T-helper 1 cell treated with Interleukin-12 subunit alpha and Interleukin-12 subunit beta and Interleukin-4 antibody, amounts not matched to agents 30 μg/mL and 1 μg/mL, for 36 hours (primary cell): Measurements from ENCODE around the gene CUL4A.

Experiments used
- H3K27ac Mint-ChIP-seq: one replicate; pipeline ENCODE4 v1.8.0; 2021; ENCODE audit warnings: mild to moderate bottlenecking, mixed read lengths
- H3K27me3 Mint-ChIP-seq: one replicate; pipeline ENCODE4 v1.8.0; 2021; ENCODE audit warnings: low read depth, mixed read lengths
- H3K36me3 Mint-ChIP-seq: one replicate; pipeline ENCODE4 v1.8.0; 2021; ENCODE audit warnings: low read depth, mixed read lengths
- H3K4me1 Mint-ChIP-seq: one replicate; pipeline ENCODE4 v1.8.0; 2021; ENCODE audit warnings: low read depth, mixed read lengths
- H3K4me3 Mint-ChIP-seq: one replicate; pipeline ENCODE4 v1.8.0; 2021; ENCODE audit warnings: mild to moderate bottlenecking, moderate library complexity, mixed read lengths
- H3K9me3 Mint-ChIP-seq: one replicate; pipeline ENCODE4 v1.8.0; 2021; ENCODE audit warnings: mixed read lengths

Gene CUL4A

DNA sequence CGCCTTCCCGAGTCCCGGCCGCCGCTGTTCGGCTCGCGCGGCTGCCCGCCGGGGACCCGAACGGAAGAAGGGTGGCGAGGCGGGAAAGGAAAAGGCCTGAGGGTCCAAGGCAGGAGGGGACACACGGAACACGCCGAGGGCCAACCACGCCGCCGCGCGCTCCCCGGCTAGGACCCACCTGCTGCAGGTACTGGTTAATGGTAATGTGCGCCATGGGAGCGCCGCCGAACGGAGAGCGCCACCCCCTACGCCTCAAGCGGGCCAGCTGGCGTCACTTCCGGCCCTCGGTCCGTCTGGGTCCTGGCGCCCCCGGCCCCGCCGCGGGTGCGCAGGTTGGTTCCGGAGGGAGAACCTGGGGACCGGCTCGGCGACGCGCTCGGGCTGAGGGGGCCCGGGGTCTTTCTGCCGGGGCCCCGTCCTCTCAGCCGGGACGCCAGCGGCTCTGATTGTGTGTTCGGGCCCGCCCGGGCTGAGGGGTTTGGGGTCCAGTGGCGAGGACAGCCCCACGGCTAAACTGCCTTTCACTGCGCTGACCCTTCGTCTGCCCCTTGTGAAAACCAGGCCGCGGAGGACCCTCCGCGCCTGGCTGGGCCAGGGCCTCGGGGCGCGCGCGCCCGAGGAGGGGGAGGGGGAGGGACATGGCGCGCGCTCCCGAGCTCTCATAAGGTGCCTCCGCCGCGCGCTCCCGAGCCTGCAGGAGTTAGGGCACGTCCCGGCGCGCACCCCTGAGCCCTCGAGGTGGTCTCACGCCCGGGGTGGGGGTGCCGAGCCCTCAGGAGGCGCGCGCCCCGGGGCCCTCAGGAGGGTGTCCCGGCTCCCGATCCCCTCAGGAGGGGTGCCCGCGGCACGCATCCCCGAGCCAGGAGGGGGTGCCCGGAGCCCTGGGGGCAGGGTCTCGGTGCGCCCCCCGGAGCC lies 735 bp upstream of the CUL4A start, which contains the start of gene PCID2:
TSS of gene PCID2 (minus strand) at position 249 of the 915 bp plus-strand sequence. CDS start at position 214, 35 bp downstream.
- H3K4me3 Mint-ChIP-seq = peak within 1 kb of the TSS; percentile 95
- H3K27me3 Mint-ChIP-seq = no peaks in the 10 kb centered on the region
- H3K4me1 Mint-ChIP-seq = peaks cover 51% of the 10 kb centered on the region
- no peaks in the 10 kb centered on the region for H3K9me3 Mint-ChIP-seq
- H3K36me3 Mint-ChIP-seq = peaks cover 40% of the 10 kb centered on the region
- H3K27ac Mint-ChIP-seq = peak within 1 kb of the TSS; percentile 92

DNA sequence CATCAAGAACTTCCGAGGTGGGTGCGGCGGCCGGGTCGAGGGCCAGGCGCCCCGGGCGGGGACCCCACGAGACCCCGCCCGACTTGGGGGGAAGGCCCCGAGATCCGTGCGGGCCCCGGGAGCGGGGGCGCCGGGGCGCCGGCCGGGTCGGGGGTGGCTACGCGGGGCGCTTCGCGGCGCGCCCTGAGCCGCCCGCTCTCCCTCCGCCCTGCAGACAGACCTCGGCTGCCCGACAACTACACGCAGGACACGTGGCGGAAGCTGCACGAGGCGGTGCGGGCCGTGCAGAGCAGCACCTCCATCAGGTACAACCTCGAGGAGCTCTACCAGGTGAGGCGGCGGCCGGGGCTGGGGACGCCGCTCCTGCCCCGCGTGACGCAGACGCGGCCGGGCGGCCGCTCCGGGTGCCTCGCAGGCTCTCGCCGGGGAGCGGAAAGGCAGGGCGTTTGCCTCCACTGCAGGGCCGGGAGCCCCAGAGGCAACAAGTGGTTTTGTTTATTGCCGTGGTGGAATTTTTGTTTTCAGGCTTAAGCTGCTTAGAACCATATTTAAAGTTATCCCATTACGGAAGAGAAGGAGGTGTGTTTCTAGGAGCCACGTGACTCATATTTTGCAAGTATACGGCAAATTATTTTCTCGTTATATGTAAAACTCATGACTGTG lies 477 bp downstream of the CUL4A start:
- Mint-ChIP-seq H3K4me1 (peaks cover 54% of the 10 kb centered on the region), H3K9me3 (no peaks in the 10 kb centered on the region), H3K27ac (peak overlapping the region; percentile 87), H3K27me3 (no peaks in the 10 kb centered on the region), H3K4me3 (peak overlapping the region; percentile 84), H3K36me3 (peaks cover 43% of the 10 kb centered on the region)

DNA sequence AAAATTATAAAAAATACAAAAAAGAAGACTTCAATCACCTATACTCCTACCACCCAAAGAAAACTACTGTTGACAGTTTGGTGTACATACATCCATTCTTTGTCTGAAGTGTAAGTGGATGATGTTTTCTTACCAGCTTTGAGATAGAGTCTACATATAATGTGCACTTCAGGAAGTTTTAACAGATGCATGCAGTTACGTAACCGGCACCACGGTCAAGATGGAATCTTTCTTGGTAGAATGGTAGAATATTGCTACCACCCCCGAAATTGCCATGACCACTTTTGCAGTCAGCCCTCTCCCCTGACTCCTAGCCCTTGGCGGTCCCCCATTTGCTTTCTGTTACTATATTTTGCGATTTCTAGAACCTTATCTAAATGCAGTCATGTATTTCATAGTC lies 1.4 kb downstream of the CUL4A start:
- H3K4me1 Mint-ChIP-seq = peaks cover 46% of the 10 kb centered on the region
- no peaks in the 10 kb centered on the region for H3K27me3 Mint-ChIP-seq
- H3K36me3 Mint-ChIP-seq = peaks cover 36% of the 10 kb centered on the region
- H3K27ac Mint-ChIP-seq = peak overlapping the region; percentile 27
- H3K9me3 Mint-ChIP-seq = no peaks in the 10 kb centered on the region
- H3K4me3 Mint-ChIP-seq = peak overlapping the region; percentile 74

DNA sequence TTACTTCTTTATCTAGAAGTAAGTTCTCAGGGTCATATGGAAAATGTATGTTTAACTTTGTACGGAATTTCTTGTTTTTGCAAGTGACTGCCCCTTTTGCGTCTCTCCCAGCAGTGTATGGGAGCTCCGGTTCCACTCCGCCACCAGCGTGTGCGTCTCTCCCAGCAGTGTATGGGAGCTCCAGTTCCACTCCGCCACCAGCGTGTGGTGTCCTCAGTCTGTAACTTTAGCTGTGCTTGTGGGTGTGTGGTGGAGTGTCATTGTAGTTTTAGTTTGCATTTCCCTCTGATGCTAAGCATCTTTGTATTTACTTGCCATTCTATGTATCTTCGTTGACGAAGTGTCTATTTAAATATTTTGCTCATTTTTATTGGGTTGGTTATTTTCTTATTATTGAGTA lies 2.4 kb downstream of the CUL4A start:
- Mint-ChIP-seq H3K4me1 (peaks cover 39% of the 10 kb centered on the region), H3K36me3 (peaks cover 30% of the 10 kb centered on the region), H3K9me3 (no peaks in the 10 kb centered on the region), H3K27me3 (no peaks in the 10 kb centered on the region), H3K27ac (no peak overlapping the region), H3K4me3 (peak overlapping the region; percentile 74)

DNA sequence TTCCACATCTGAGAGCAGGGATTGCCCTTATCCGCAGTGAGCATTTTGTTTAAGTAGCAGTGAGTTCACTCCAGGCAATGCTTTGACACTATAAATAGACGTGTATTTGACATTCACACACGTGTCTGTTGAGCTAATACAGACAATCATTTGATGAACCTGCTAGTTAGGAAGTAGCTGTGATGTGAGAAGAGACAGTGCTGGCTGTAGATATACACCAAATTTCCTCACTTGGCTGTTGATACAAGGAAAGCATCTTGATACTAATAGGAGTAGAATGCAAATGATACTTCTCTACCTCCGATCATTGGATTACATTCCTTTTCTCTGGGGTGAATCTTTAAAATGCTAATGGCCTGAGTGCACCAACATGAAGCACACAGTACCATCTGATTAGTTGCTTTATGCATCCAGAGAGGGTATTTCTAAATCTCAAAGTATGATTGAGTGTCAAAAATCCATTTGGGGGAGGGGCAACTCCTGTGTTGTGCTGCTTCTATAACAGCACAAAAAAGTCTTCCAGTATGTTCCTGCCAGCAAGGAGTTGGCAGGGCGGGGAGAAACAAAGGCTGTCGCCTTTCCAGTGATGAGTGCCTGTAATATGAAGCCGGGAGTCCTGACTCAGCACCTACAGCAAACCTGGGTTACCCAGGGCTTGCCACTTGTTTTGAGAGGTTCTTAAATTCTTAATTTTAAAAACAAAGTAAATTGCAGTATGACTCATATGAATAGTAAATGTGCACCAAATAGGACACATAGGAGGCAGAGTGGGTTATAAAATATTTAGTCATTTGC lies 7.0 kb downstream of the CUL4A start:
- no peak overlapping the region for H3K4me3 Mint-ChIP-seq
- H3K27ac Mint-ChIP-seq = no peak overlapping the region
- peaks cover 27% of the 10 kb centered on the region for H3K36me3 Mint-ChIP-seq
- H3K9me3 Mint-ChIP-seq = no peaks in the 10 kb centered on the region
- no peaks in the 10 kb centered on the region for H3K27me3 Mint-ChIP-seq
- peaks cover 23% of the 10 kb centered on the region for H3K4me1 Mint-ChIP-seq

DNA sequence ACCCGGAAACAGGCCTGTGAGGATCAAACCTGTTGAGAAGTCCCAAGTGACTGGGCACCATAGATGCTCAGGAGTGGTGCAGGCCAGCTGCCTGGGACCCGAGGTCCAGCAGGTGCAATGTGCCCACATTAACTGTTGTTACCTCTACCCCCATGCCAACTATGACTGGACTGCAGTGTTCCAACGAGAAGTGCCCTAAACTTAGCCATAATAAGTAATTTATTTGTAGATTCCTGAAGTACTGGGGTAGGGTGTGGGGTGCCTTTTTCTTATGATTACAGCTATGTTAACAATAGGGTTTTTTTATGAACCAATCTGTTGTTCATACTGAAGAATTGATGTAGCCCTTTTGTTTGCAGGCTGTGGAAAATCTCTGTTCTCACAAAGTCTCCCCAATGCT lies 9.2 kb downstream of the CUL4A start:
- Mint-ChIP-seq H3K9me3 (no peaks in the 10 kb centered on the region), H3K4me1 (peaks cover 16% of the 10 kb centered on the region), H3K36me3 (peaks cover 27% of the 10 kb centered on the region), H3K4me3 (no peak overlapping the region), H3K27me3 (no peaks in the 10 kb centered on the region), H3K27ac (no peak overlapping the region)

DNA sequence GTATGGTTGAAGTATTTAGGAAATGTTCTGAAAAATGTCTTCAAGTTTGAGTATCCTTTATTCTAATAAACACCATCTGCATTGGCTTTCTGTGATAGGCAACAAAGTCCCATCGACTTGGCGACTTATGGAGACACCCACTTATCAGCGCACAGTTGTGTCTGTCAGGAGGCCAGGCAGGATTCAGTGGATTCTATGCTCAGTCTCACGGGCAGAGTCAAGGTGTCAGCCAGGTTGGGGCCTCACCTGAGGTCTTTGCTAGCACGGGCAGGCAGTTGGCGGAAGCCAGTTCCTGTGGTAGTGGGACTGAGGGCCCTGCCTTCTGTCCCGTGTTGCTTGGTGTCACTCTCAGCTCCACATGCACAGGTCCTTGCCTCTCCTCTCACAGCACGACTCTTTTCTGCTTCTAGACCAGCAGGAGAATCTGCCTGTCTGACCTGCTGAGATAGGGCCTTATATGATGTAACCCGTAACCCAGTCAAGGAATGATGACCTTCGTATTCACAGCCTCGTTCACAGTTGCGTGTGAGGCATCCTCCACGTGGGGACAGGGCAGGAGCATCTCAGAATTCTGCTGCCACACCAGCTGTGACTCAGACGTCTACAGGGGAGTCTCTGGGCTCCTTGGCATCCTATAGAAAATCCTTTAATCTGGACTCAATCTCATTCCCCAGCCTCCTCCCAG lies 10.0 kb downstream of the CUL4A start:
- H3K9me3 Mint-ChIP-seq = no peaks in the 10 kb centered on the region
- H3K36me3 Mint-ChIP-seq = peaks cover 28% of the 10 kb centered on the region
- H3K27me3 Mint-ChIP-seq = no peaks in the 10 kb centered on the region
- H3K27ac Mint-ChIP-seq = peak overlapping the region; percentile 6
- peaks cover 9% of the 10 kb centered on the region for H3K4me1 Mint-ChIP-seq
- no peak overlapping the region for H3K4me3 Mint-ChIP-seq

DNA sequence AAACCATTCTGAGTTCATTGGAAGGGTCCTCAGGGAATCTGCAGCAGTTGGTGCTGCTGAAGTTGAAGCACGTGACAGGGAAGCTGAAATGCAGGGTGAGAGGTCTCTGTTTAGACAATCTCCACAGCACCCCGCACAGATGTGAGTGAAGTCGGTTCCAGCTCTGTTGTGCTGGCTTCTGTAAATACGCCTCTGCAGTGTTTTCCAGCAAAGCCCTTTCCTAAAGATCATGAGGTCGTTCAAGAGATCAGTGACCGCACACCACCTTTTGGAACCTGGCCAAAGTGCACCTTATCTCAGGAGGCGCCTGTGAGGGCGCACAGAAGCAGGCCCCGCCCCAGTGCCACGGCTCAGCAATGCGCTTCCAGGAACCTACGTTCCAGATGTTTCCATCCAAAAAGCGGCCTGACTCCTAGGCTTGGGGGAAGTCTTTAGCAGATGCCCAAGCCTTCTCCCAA lies 10.8 kb downstream of the CUL4A start:
- Mint-ChIP-seq H3K4me1 (peaks cover 9% of the 10 kb centered on the region), H3K36me3 (peaks cover 35% of the 10 kb centered on the region), H3K27ac (no peak overlapping the region), H3K9me3 (no peaks in the 10 kb centered on the region), H3K27me3 (no peaks in the 10 kb centered on the region), H3K4me3 (no peak overlapping the region)

DNA sequence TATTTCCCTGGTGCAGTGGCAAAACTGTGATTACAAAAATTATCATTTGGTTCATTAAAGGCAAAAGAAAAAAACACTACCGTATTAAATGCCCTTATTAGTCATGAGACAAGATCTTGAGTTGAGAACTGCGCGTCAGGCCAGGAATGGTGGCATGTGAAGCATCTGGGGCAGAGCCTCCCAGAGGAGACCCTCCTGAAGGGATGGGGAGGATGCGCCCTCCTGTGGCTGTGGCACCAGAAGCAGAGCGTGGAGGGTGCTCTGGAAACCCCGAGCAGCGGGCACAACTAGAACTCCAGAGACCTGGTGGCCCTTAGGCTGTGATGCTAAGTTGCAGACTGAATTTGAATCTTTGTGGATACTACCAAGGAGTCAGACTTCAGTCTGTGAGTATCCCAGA lies 11.5 kb downstream of the CUL4A start:
- no peaks in the 10 kb centered on the region for H3K27me3 Mint-ChIP-seq
- H3K36me3 Mint-ChIP-seq = peaks cover 35% of the 10 kb centered on the region
- no peak overlapping the region for H3K27ac Mint-ChIP-seq
- H3K4me3 Mint-ChIP-seq = no peak overlapping the region
- H3K9me3 Mint-ChIP-seq = no peaks in the 10 kb centered on the region
- peaks cover 9% of the 10 kb centered on the region for H3K4me1 Mint-ChIP-seq

DNA sequence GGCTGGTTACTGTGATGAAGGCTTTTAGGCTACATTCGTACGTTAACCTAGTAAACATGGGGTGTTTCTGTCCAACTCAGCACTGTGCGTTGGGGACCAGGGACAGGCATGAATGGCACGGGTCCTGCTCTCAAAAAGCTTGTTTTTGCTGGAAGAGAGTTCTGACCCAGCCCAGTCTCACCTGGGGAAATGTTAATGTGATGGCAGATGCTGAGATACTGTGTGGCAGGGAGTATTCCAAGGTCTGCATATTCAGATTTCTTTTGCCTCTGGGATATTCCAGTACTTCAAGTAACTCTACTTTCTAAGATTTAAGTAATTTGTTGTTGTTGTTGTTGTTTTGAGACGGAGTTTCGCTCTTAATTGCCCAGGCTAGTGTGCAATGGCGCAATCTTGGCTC lies 13.7 kb downstream of the CUL4A start:
- H3K4me3 Mint-ChIP-seq = no peak overlapping the region
- H3K4me1 Mint-ChIP-seq = peaks cover 7% of the 10 kb centered on the region
- H3K9me3 Mint-ChIP-seq = no peaks in the 10 kb centered on the region
- H3K27me3 Mint-ChIP-seq = no peaks in the 10 kb centered on the region
- no peak overlapping the region for H3K27ac Mint-ChIP-seq
- H3K36me3 Mint-ChIP-seq = peaks cover 49% of the 10 kb centered on the region

DNA sequence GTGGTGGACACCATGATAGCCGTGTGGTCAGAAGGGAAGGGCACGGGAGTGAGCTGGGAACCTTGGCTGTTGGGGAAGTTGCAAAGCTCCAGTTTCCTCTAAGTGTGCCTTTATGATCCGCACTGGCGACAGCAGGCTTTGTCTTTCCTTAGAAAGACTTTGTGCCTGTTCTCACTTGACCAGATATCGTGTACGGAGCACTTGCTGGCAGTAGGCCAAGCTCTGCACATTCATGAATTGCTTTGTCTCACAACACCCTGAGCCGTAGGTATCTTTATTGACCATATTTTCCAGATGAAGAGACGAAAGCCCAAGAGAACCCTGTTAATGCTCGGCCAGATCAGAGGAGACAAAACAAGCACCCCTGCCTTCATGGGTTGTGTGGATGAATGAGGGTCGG lies 15.1 kb downstream of the CUL4A start:
- H3K4me1 Mint-ChIP-seq = peaks cover 7% of the 10 kb centered on the region
- H3K27me3 Mint-ChIP-seq = no peaks in the 10 kb centered on the region
- H3K4me3 Mint-ChIP-seq = no peak overlapping the region
- peaks cover 56% of the 10 kb centered on the region for H3K36me3 Mint-ChIP-seq
- no peak overlapping the region for H3K27ac Mint-ChIP-seq
- no peaks in the 10 kb centered on the region for H3K9me3 Mint-ChIP-seq

DNA sequence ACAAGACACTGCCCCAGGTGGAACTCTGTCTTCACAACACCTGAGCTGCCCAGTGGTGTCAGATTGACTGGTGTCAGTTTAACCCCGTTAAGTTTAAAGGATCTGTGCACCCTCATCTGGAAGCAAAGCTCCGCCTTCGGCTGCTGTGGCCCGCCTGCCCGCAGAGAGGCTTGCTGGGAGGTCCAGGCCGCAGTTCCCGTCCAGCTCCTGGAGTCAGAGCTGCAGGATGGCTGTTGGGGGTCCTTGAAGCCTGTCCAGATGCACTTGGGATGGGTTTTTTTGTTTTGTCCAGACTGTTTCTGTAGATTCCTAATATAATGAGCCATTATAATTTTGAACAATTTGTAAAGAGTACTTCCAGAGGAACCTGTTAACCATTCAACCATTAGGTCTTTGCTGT lies 16.1 kb downstream of the CUL4A start:
- no peaks in the 10 kb centered on the region for H3K9me3 Mint-ChIP-seq
- H3K27me3 Mint-ChIP-seq = no peaks in the 10 kb centered on the region
- H3K36me3 Mint-ChIP-seq = peaks cover 52% of the 10 kb centered on the region
- H3K4me3 Mint-ChIP-seq = no peak overlapping the region
- peaks cover 7% of the 10 kb centered on the region for H3K4me1 Mint-ChIP-seq
- H3K27ac Mint-ChIP-seq = no peak overlapping the region

DNA sequence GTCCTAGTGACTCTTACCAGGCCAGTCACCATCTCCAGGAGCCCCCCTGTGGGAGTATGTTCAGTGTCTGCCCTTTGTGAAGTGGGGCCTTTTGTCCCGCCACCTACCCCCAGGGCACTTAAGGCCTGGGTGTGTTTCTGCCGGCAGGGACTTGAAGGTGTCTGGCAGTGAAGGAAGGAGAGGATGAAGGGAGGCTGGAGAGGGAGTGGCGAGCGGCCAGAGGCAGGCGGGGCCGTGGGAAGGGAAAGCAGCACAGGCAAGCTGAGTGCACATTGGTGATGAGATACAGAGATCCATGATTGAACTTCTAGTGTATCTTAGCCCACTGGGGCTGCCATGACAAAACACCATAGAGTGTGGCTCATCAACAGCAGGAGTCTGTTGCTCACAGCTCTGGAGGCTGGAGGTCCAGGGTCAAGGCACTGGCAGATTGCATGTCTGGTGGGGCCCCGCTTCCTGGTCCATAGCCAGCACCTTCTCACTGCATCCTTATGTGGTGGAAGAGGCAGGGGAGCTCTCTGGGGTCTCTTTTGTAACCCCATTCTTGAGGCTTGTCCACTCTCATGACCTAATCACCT lies 17.5 kb downstream of the CUL4A start:
- peak overlapping the region; percentile 55 for H3K27ac Mint-ChIP-seq
- no peaks in the 10 kb centered on the region for H3K27me3 Mint-ChIP-seq
- peaks cover 4% of the 10 kb centered on the region for H3K4me1 Mint-ChIP-seq
- peaks cover 46% of the 10 kb centered on the region for H3K36me3 Mint-ChIP-seq
- H3K4me3 Mint-ChIP-seq = no peak overlapping the region
- no peaks in the 10 kb centered on the region for H3K9me3 Mint-ChIP-seq

DNA sequence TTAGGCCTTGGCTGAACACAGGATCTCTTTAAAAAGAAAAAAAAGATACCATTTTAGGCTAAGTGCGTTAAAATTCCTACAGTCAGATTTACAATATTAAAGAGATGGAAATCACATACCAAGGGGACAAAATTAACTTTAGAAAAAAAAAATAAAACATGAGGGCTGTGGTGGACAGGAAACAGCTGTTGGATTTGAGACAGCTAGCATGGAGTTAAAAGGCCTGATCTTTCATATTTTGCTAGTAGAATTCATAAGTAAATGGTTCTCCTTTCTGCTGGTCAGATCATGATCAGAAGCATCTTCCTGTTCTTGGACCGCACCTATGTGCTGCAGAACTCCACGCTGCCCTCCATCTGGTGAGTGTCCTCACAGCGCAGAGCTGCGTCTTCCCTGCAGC lies 19.7 kb downstream of the CUL4A start:
- peaks cover 43% of the 10 kb centered on the region for H3K36me3 Mint-ChIP-seq
- no peaks in the 10 kb centered on the region for H3K4me1 Mint-ChIP-seq
- no peaks in the 10 kb centered on the region for H3K9me3 Mint-ChIP-seq

More for the DNA sequence above, 19.7 kb downstream of the CUL4A start:
- Mint-ChIP-seq H3K4me3 (no peak overlapping the region), H3K27ac (no peak overlapping the region), H3K27me3 (no peaks in the 10 kb centered on the region)
